Stimulated activated CD4-positive, alpha-beta T cell treated with anti-CD3 and anti-CD28 coated beads, Interleukin-12 subunit alpha, Interleukin-12 subunit beta, amount 100 ng/mL, for 48 hours (primary cell): ENCODE measurements around the gene GNAI2.
A peak's percentile ranks its signal among the peaks of the same experiment; 100 is the strongest.
"Not testable (repeated sequence)": the region's sequence is repeated elsewhere in the genome, so short reads cannot be mapped to it uniquely, and the experiment has no call there.

Experiments
- DNase-seq, 3 donors: peaks; one replicate each; pipeline ENCODE4 v3.0.0-alpha.2; 2020; ENCODE audit warnings: low read depth in 2 of 3, low spot score in 1 of 3

Gene GNAI2

GRCh38 chr3:50275141-50275995, 39.4 kb downstream of the GNAI2 start:
- no peak for DNase-seq

GRCh38 chr3:50275996-50276761, 40.2 kb downstream of the GNAI2 start:
- DNase-seq, result no peak

- no peak for DNase-seq
These were observed 40.7 kb downstream of the GNAI2 start for GRCh38 chr3:50276762-50277101.

GRCh38 chr3:50278123-50278879, 42.3 kb downstream of the GNAI2 start:
- DNase-seq, result no peak

- DNase-seq, result no peak
These were observed 42.8 kb downstream of the GNAI2 start, which contains the start of gene LSMEM2 for GRCh38 chr3:50278880-50279224. TSS of gene LSMEM2 (plus strand) at chr3:50279087. CDS start at chr3:50279114, 27 bp downstream.

GRCh38 chr3:50279255-50280016, 43.4 kb downstream of the GNAI2 start:
- DNase-seq, result no peak

GRCh38 chr3:50284121-50284520, 48.1 kb downstream of the GNAI2 start:
- DNase-seq, result not testable (repeated sequence)

- DNase-seq, result no peak
These were observed 50.6 kb downstream of the GNAI2 start for GRCh38 chr3:50286322-50287227.

GRCh38 chr3:50287262-50287661, 51.3 kb downstream of the GNAI2 start:
- no peak for DNase-seq

GRCh38 chr3:50288387-50289007, 52.5 kb downstream of the GNAI2 start:
- DNase-seq, result no peak

- DNase-seq, result no peak
These were observed 53.1 kb downstream of the GNAI2 start for GRCh38 chr3:50289130-50289529.

GRCh38 chr3:50290161-50290641, 54.2 kb downstream of the GNAI2 start:
- no peak for DNase-seq

- peak; percentile 87 to 93 (median 92) for DNase-seq
These were observed 56.4 kb downstream of the GNAI2 start, which contains the start of gene IFRD2 for GRCh38 chr3:50292159-50293078. TSS of gene IFRD2 (minus strand) at chr3:50292429. CDS start at chr3:50292274, 155 bp downstream.

GRCh38 chr3:50293079-50293801, 57.2 kb downstream of the GNAI2 start:
- no peak for DNase-seq

- no peak for DNase-seq
These were observed 58.1 kb downstream of the GNAI2 start for GRCh38 chr3:50294089-50294488.

GRCh38 chr3:50294492-50295403, 58.7 kb downstream of the GNAI2 start:
- DNase-seq, result no peak
